ENCODE data around the gene SLC25A45.
"Not testable (repeated sequence)": the region's sequence is repeated elsewhere in the genome, so short reads cannot be mapped to it uniquely, and the experiment has no call there.

The SLC25A45 gene

DNA sequence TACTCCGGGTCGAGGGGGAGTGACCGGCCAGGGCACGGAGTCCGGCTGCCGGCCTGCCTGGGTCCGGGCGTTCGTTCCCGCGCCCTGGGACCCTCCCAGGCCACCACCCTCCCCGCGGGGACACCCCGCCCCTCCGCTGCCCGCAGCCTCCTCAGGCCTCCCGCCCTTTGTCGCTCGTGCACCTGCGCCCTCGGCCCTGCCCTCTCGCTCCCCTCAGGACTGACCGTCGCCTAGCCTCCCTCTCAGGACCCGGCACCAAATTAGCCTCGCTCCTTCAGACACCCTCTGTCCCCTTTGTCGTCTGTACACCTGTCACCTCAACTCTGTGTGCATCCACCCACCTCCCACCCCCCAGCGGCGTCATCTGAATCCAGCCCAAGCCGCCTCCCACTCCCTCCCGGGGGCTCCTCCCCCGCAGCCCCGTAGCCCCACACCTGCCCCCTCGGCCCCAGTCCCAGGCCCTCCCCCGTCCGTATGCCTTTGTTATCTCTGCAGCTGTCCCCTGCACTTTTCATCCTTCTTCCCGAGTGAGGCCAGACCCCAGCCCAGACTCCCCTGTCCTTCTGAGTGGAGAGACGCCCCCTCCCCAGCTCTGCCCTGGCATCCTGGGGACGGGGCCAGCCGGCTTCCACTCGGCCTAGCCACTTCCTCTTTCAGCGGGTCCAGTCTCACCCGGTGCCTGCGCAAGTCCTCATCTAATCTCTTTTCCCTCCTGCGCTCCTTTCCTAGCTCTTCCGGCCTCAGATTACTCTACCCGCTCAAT, 27.3 kb downstream of the SLC25A45 start:
- peak; percentile 45 for DNase-seq

- DNase-seq, result peak; percentile 88
Observed at GRCh38 chr11:65354265-65355012, 28.0 kb downstream of the SLC25A45 start, which contains the start of gene TIGD3. TSS of gene TIGD3 (plus strand) at chr11:65354751. CDS start at chr11:65355809, 1,058 bp downstream.

GRCh38 chr11:65353900-65354264, 28.6 kb downstream of the SLC25A45 start:
- DNase-seq, result peak; percentile 43

GRCh38 chr11:65353376-65353775, 29.1 kb downstream of the SLC25A45 start:
- no peak for DNase-seq

GRCh38 chr11:65352783-65353182, 29.7 kb downstream of the SLC25A45 start:
- no peak for DNase-seq

- DNase-seq, result no peak
Observed at GRCh38 chr11:65351511-65351910, 30.9 kb downstream of the SLC25A45 start.

- DNase-seq, result no peak
Observed at GRCh38 chr11:65341856-65342255, 40.6 kb downstream of the SLC25A45 start.

GRCh38 chr11:65340226-65340625, 42.2 kb downstream of the SLC25A45 start:
- DNase-seq, result no peak

DNA sequence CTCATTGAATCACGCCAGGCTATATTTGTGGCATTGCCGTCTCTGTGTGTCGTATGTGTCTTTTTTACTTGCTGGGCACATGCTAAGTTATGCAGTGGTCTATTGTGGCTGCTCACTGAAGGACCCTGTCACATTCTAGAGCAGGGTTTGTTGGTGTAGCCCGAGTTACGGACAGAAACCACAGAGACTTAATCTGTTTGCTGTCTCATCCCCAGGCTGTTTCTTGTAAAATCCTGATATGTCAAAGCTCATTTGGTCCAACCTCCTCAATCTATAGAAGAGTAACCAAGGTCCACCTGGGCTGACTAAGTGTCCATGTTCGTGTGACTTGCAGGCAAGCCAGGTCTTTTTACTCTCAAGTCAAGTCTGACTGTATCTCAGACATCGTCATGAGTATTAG, 43.8 kb downstream of the SLC25A45 start:
- DNase-seq, result no peak

- no peak for DNase-seq
Observed at GRCh38 chr11:65334696-65335295, 47.6 kb downstream of the SLC25A45 start.

DNA sequence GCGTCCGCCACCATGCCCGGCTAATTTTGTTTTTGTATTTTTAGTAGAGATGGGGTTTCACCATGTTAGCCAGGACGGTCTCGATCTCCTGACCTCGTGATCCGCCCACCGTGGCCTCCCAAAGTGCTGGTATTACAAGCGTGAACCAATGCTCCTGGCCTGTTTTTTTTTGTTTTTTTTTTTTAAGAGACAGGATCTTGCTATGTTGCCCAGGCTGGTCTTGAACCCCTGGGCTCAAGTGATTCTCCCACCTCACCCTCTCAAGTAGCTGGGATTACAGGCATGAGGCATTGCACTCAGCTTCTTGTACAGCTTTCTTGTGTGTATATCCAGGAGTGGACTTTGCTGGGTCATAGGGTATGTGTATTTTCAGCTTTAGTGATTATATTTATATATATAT, 49.9 kb downstream of the SLC25A45 start:
- not testable (repeated sequence) for DNase-seq

DNA sequence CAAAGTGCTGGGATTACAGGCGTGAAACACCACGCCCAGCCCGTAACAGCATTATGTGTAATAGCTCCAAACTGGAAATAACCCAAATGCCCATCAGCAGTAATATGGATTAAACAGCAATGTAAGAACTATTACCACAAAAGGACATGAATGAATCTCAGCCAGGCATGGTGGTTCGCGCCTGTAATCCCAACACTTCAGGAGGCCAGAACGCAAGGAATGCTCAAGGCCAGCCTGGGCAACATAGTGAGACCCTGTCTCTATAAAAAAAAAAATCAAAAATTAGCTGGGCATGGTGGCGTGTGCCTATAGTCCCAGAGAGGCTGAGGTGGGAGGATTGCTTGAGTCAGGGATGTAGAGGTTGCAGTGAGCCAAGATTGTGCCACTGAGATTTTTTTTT, 51.9 kb downstream of the SLC25A45 start:
- no peak for DNase-seq

- peak; percentile 86 for DNase-seq
Observed at GRCh38 chr11:65329944-65330403, 52.5 kb downstream of the SLC25A45 start.

- no peak for DNase-seq
Observed at GRCh38 chr11:65329478-65329877, 53.0 kb downstream of the SLC25A45 start.

DNA sequence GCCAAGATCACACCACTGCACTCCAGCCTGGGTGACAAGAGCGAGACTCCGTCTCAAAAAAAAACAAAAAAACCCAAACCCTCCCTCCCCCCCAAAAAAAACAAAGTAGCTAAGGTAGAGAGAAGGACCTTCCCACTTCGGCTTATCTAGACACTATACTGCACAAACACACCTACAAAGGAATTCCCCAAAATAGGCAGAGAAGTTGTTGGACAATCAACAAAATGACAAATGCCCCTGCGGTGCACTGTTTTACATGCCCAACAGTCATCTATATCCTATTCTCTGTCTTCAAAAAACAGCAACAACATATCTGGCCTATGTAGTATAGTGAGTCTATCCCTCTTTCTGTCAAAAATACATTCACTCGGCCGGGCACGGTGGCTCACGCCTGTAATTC, 55.4 kb downstream of the SLC25A45 start:
- no peak for DNase-seq

- DNase-seq, result no peak
Observed at GRCh38 chr11:65325435-65325834, 57.0 kb downstream of the SLC25A45 start.
